ENCODE data around the gene TIMD4. TPM values are rescaled to one million over a fixed set of nuclear protein-coding genes. Genes with fewer than 3 reads are reported as not detected.
"Not testable (repeated sequence)": the region's sequence is repeated elsewhere in the genome, so short reads cannot be mapped to it uniquely, and the experiment has no call there.

TIMD4 gene
- total RNA-seq, 1 experiment from 2014 or later = not detected

- no TSS peak for BruUV-seq (replicated peaks)
- no peaks in the 10 kb centered on the region for H3K9me3 ChIP-seq (ENCODE audit: low read length)
- peaks cover 49% of the 10 kb centered on the region for H3K27me3 ChIP-seq (ENCODE audit: low read length)
- no peak overlapping the region for H2AFZ ChIP-seq (ENCODE audit: low read length)
- ATAC-seq (no peak), DNase-seq (no peak)
- no peaks in the 10 kb centered on the region for H3F3A ChIP-seq (ENCODE audit: low read length, unreplicated experiment)
- CTCF ChIA-PET = no interaction called here
- no peak overlapping the region for H3K4me3 ChIP-seq (ENCODE audit: low read length)
- POLR2A ChIA-PET (ENCODE audit: unreplicated experiment) = no interaction called here
- intact Hi-C loops (cut with micrococcal nuclease) = no loop called here
- H3K9me2 ChIP-seq (replicated peaks; ENCODE audit: low read length) = no peaks in the 10 kb centered on the region
- no peak overlapping the region for H3K27ac ChIP-seq (ENCODE audit: low read length)
- H3K9ac ChIP-seq (ENCODE audit: low read length) = no peak overlapping the region
- no peak for TF ChIP-seq EZH2 (IDR thresholded peaks at IDR 0.05; ENCODE audit: low read length, unreplicated experiment)
- no peak for TF ChIP-seq CTCF (conservative IDR thresholded peaks at IDR 0.05; ENCODE audit: low read depth, low read length)
- TF ChIP-seq EZH2phosphoT487 (IDR thresholded peaks at IDR 0.05; ENCODE audit: borderline replicate concordance, low read length) = no peak
- H3K79me2 ChIP-seq (ENCODE audit: low read length) = no peaks in the 10 kb centered on the region
- H4K20me1 ChIP-seq (ENCODE audit: low read length) = no peaks in the 10 kb centered on the region
- H3K4me1 ChIP-seq (ENCODE audit: insufficient read depth, low read length) = no peaks in the 10 kb centered on the region
- H3K36me3 ChIP-seq (ENCODE audit: low read depth, low read length) = no peaks in the 10 kb centered on the region
- H3K4me2 ChIP-seq (ENCODE audit: low read length) = no peak overlapping the region
Measured at GRCh38 chr5:156949424-156949823, 13.6 kb downstream of the TIMD4 start.

GRCh38 chr5:156947925-156948324 lies 15.1 kb downstream of the TIMD4 start:
- no peak for DNase-seq
- no peak for ATAC-seq
- no peak for TF ChIP-seq CTCF (conservative IDR thresholded peaks at IDR 0.05; ENCODE audit: low read depth, low read length)
- TF ChIP-seq EZH2phosphoT487 (IDR thresholded peaks at IDR 0.05; ENCODE audit: borderline replicate concordance, low read length) = no peak
- TF ChIP-seq EZH2 (IDR thresholded peaks at IDR 0.05; ENCODE audit: low read length, unreplicated experiment) = no peak
- ChIA-PET CTCF (no interaction called here), POLR2A (ENCODE audit: unreplicated experiment) (no interaction called here)
- H3K4me2 ChIP-seq (ENCODE audit: low read length) = no peak overlapping the region
- H2AFZ ChIP-seq (ENCODE audit: low read length) = no peak overlapping the region
- H3K27me3 ChIP-seq (ENCODE audit: low read length) = peaks cover 39% of the 10 kb centered on the region
- H3K79me2 ChIP-seq (ENCODE audit: low read length) = no peaks in the 10 kb centered on the region
- H3K4me1 ChIP-seq (ENCODE audit: insufficient read depth, low read length) = no peaks in the 10 kb centered on the region
- H4K20me1 ChIP-seq (ENCODE audit: low read length) = no peaks in the 10 kb centered on the region
- H3K4me3 ChIP-seq (ENCODE audit: low read length) = no peak overlapping the region
- H3K36me3 ChIP-seq (ENCODE audit: low read depth, low read length) = no peaks in the 10 kb centered on the region
- intact Hi-C loops (cut with micrococcal nuclease) = no loop called here
- no peak overlapping the region for H3K27ac ChIP-seq (ENCODE audit: low read length)
- H3K9ac ChIP-seq (ENCODE audit: low read length) = no peak overlapping the region
- no peaks in the 10 kb centered on the region for H3K9me3 ChIP-seq (ENCODE audit: low read length)
- H3F3A ChIP-seq (ENCODE audit: low read length, unreplicated experiment) = no peaks in the 10 kb centered on the region
- BruUV-seq (replicated peaks) = no TSS peak
- no peaks in the 10 kb centered on the region for H3K9me2 ChIP-seq (replicated peaks; ENCODE audit: low read length)

- POLR2A ChIA-PET (ENCODE audit: unreplicated experiment) = no interaction called here
- ATAC-seq (no peak), DNase-seq (no peak)
- H3F3A ChIP-seq (ENCODE audit: low read length, unreplicated experiment) = no peaks in the 10 kb centered on the region
- H3K4me2 ChIP-seq (ENCODE audit: low read length) = no peak overlapping the region
- no peaks in the 10 kb centered on the region for H3K4me1 ChIP-seq (ENCODE audit: insufficient read depth, low read length)
- H3K9me2 ChIP-seq (replicated peaks; ENCODE audit: low read length) = no peaks in the 10 kb centered on the region
- H3K79me2 ChIP-seq (ENCODE audit: low read length) = no peaks in the 10 kb centered on the region
- no peak for TF ChIP-seq CTCF (conservative IDR thresholded peaks at IDR 0.05; ENCODE audit: low read depth, low read length)
- no peak for TF ChIP-seq EZH2 (IDR thresholded peaks at IDR 0.05; ENCODE audit: low read length, unreplicated experiment)
- no peak for TF ChIP-seq EZH2phosphoT487 (IDR thresholded peaks at IDR 0.05; ENCODE audit: borderline replicate concordance, low read length)
- no peak overlapping the region for H3K9ac ChIP-seq (ENCODE audit: low read length)
- no peak overlapping the region for H2AFZ ChIP-seq (ENCODE audit: low read length)
- intact Hi-C loops (cut with micrococcal nuclease) = no loop called here
- CTCF ChIA-PET = interaction anchor here (0.6 kb wide), 1 partner anchor 27 kb away, joined by 3 read pairs; no protein-coding TSS in a partner anchor
- peaks cover 8% of the 10 kb centered on the region for H3K27me3 ChIP-seq (ENCODE audit: low read length)
- BruUV-seq (replicated peaks) = no TSS peak
- H3K27ac ChIP-seq (ENCODE audit: low read length) = no peak overlapping the region
- no peak overlapping the region for H3K4me3 ChIP-seq (ENCODE audit: low read length)
- no peaks in the 10 kb centered on the region for H4K20me1 ChIP-seq (ENCODE audit: low read length)
- H3K9me3 ChIP-seq (ENCODE audit: low read length) = no peaks in the 10 kb centered on the region
- H3K36me3 ChIP-seq (ENCODE audit: low read depth, low read length) = no peaks in the 10 kb centered on the region
Measured at GRCh38 chr5:156942064-156942463, 21.0 kb downstream of the TIMD4 start.

- DNase-seq; H2AFZ ChIP-seq (ENCODE audit: low read length); BruUV-seq (replicated peaks); H4K20me1 ChIP-seq (ENCODE audit: low read length); H3K9me2 ChIP-seq (replicated peaks; ENCODE audit: low read length); H3K36me3 ChIP-seq (ENCODE audit: low read depth, low read length); intact Hi-C loops (cut with micrococcal nuclease); H3K79me2 ChIP-seq (ENCODE audit: low read length); ATAC-seq; H3K4me1 ChIP-seq (ENCODE audit: insufficient read depth, low read length); H3K9me3 ChIP-seq (ENCODE audit: low read length); H3K27me3 ChIP-seq (ENCODE audit: low read length); H3K4me2 ChIP-seq (ENCODE audit: low read length); H3K9ac ChIP-seq (ENCODE audit: low read length); H3F3A ChIP-seq (ENCODE audit: low read length, unreplicated experiment); POLR2A ChIA-PET (ENCODE audit: unreplicated experiment); H3K4me3 ChIP-seq (ENCODE audit: low read length); H3K27ac ChIP-seq (ENCODE audit: low read length); CTCF ChIA-PET: not testable (repeated sequence)
Measured at GRCh38 chr5:156940462-156940861, 22.6 kb downstream of the TIMD4 start.

Measured in PC-3 (cell line).